SK-N-SH (cell line): ENCODE measurements around the gene RGR. TPM values are rescaled to one million over a fixed set of nuclear protein-coding genes. Genes with fewer than 3 reads are reported as not detected.

Experiments used
- CTCF ChIA-PET: fragments of 300-600, 350-600 bp; formaldehyde crosslinking; extraction: SDS; loops from one replicate; lab custom pipeline; 2021; lab: Yijun Ruan, JAX
- POLR2A ChIA-PET: fragments of 350-600 bp; sonication (Branson Sonifier 250); formaldehyde crosslinking; extraction: SDS; loops from one replicate; lab custom pipeline; 2020; ENCODE audit warnings: antibody characterized with exemption, inconsistent platforms; lab: Yijun Ruan, JAX
- DNase-seq: peaks from one replicate; pipeline ENCODE4 v3.0.0; 2012
- H2AFZ ChIP-seq: fragments of 200-600 bp; sonication (generic); 2 replicates; pipeline ENCODE4 v1.8.1; 2016; ENCODE audit warnings: antibody characterized with exemption, mild to moderate bottlenecking, low read depth
- H3F3A ChIP-seq: fragments of 200-600 bp; sonication (generic); replicated peaks from 2 replicates; pipeline ENCODE3; 2016; ENCODE audit warnings: antibody characterized with exemption, mild to moderate bottlenecking; ENCODE audit not compliant: insufficient read depth
- H3K27ac ChIP-seq, 2 experiments: fragments of 200-500 bp in 1 of 2; fragments of 200-600 bp in 1 of 2; sonication (Bioruptor generic) in 1 of 2; sonication (generic), shearing (Covaris generic) in 1 of 2; 2 replicates each; pipeline versions ENCODE4 v1.5.1 to v1.6.1; 2014 to 2016; ENCODE audit warnings: low read depth in 2 of 2, inconsistent platforms in 1 of 2, low read length in 1 of 2, mild to moderate bottlenecking in 1 of 2, mixed read lengths in 1 of 2
- H3K27me3 ChIP-seq: fragments of 200-600 bp; sonication (generic), shearing (Covaris generic); 2 replicates; pipeline ENCODE4 v1.6.1; 2016; ENCODE audit warnings: mixed run types; ENCODE audit not compliant: insufficient read depth
- H3K36me3 ChIP-seq, 2 experiments: fragments of 200-500 bp in 1 of 2; fragments of 200-600 bp in 1 of 2; sonication (Bioruptor generic) in 1 of 2; sonication (generic) in 1 of 2; replicated peaks in 1 of 2; 2 replicates each; pipeline versions ENCODE3 to v1.5.1; 2014 to 2016; ENCODE audit warnings: low read length in 1 of 2, mild to moderate bottlenecking in 1 of 2; ENCODE audit not compliant: insufficient read depth in 2 of 2, control insufficient read depth in 1 of 2
- H3K4me1 ChIP-seq, 2 experiments: fragments of 200-500 bp in 1 of 2; fragments of 200-600 bp in 1 of 2; sonication (Bioruptor generic) in 1 of 2; sonication (generic), shearing (Covaris generic) in 1 of 2; 2 replicates each; pipeline versions ENCODE4 v1.5.1 to v1.6.1; 2014 to 2016; ENCODE audit warnings: low read depth in 1 of 2, low read length in 1 of 2, mixed run types in 1 of 2; ENCODE audit not compliant: insufficient read depth in 2 of 2, control insufficient read depth in 1 of 2
- H3K4me2 ChIP-seq: fragments of 200-600 bp; sonication (generic), shearing (Covaris generic); 2 replicates; pipeline ENCODE4 v1.6.1; 2017; ENCODE audit warnings: mixed run types
- H3K4me3 ChIP-seq, 2 experiments: fragments of 200-500 bp in 1 of 2; fragments of 200-600 bp in 1 of 2; sonication (Bioruptor generic) in 1 of 2; sonication (generic), shearing (Covaris generic) in 1 of 2; 2 replicates each; pipeline versions ENCODE4 v1.5.1 to v1.8.1; 2014 to 2016; ENCODE audit warnings: low read depth in 2 of 2, inconsistent platforms in 1 of 2, low read length in 1 of 2, mild to moderate bottlenecking in 1 of 2, mixed read lengths in 1 of 2, moderate library complexity in 1 of 2
- H3K79me2 ChIP-seq: fragments of 200-600 bp; sonication (generic); 2 replicates; pipeline ENCODE4 v1.8.1; 2017; ENCODE audit warnings: mild to moderate bottlenecking; ENCODE audit not compliant: insufficient read depth
- H3K9ac ChIP-seq: fragments of 200-600 bp; sonication (generic); 2 replicates; pipeline ENCODE4 v1.6.1; 2017; ENCODE audit warnings: mixed run types
- H3K9me2 ChIP-seq: fragments of 200-600 bp; sonication (generic); 2 replicates; pipeline ENCODE4 v1.6.1; 2017; ENCODE audit warnings: mixed run types
- H3K9me3 ChIP-seq: fragments of 200-600 bp; sonication (generic); 2 replicates; pipeline ENCODE4 v1.6.1; 2017; ENCODE audit warnings: mixed run types, mild to moderate bottlenecking, moderate library complexity
- H4K20me1 ChIP-seq: fragments of 200-600 bp; sonication (generic); 2 replicates; pipeline ENCODE4 v1.6.1; 2017; ENCODE audit warnings: mild to moderate bottlenecking, mixed run types; ENCODE audit not compliant: insufficient read depth
- CTCF ChIP-seq: fragments of 200-600 bp; sonication (generic); IDR thresholded peaks from 2 replicates; pipeline ENCODE4 v1.6.1; 2017; ENCODE audit warnings: antibody characterized with exemption, mild to moderate bottlenecking, moderate library complexity
- EP300 ChIP-seq, 2 experiments: IDR thresholded peaks; 2 replicates each; pipeline versions ENCODE4 v1.4.0 to v1.6.1; 2012; ENCODE audit warnings: borderline replicate concordance in 1 of 2, low read depth in 1 of 2, low read length in 1 of 2
- EZH2phosphoT487 ChIP-seq: fragments of 200-600 bp; sonication (generic); IDR thresholded peaks from 2 replicates; pipeline ENCODE4 v1.6.1; 2017; ENCODE audit warnings: low read depth, mixed run types, mild to moderate bottlenecking, antibody characterized with exemption, moderate library complexity, borderline replicate concordance
- FOSL2 ChIP-seq: IDR thresholded peaks from 2 replicates; pipeline ENCODE4 v1.4.0; 2012; ENCODE audit warnings: low read depth, mild to moderate bottlenecking, moderate library complexity, borderline replicate concordance
- FOXM1 ChIP-seq: IDR thresholded peaks from 2 replicates; pipeline ENCODE4 v1.4.0; 2012; ENCODE audit warnings: low read depth, mild to moderate bottlenecking
- GATA2 ChIP-seq: sonication (generic); formaldehyde crosslinking; IDR thresholded peaks from 2 replicates; pipeline ENCODE4 v1.5.0; 2020; ENCODE audit warnings: mild to moderate bottlenecking, missing genetic modification reagents
- IRF3 ChIP-seq: fragments of 150-350 bp; IDR thresholded peaks from 2 replicates; pipeline ENCODE4 v1.6.1; 2016; ENCODE audit warnings: mild to moderate bottlenecking, low read depth, low read length
- MXI1 ChIP-seq: IDR thresholded peaks from 2 replicates; pipeline ENCODE4 v1.6.1; 2012; ENCODE audit warnings: mild to moderate bottlenecking, low read depth, low read length, improper control_type of control experiment
- NRF1 ChIP-seq: IDR thresholded peaks from 2 replicates; pipeline ENCODE4 v1.6.1; 2012; ENCODE audit warnings: low read depth, mild to moderate bottlenecking, low read length
- RCOR1 ChIP-seq: fragments of 150-350 bp; IDR thresholded peaks from 2 replicates; pipeline ENCODE4 v1.6.1; 2017; ENCODE audit warnings: antibody characterized with exemption, low read length
- REST ChIP-seq: IDR thresholded peaks from 2 replicates; pipeline ENCODE4 v1.6.1; 2012; ENCODE audit warnings: mild to moderate bottlenecking, low read depth, low read length, moderate library complexity
- RFX5 ChIP-seq: IDR thresholded peaks from 2 replicates; pipeline ENCODE4 v1.6.1; 2012; ENCODE audit warnings: mild to moderate bottlenecking, improper control_type of control experiment, low read length
- RXRA ChIP-seq: IDR thresholded peaks from 2 replicates; pipeline ENCODE4 v1.4.0; 2012; ENCODE audit warnings: low read depth, mild to moderate bottlenecking, borderline replicate concordance
- SMC3 ChIP-seq: IDR thresholded peaks from 2 replicates; pipeline ENCODE4 v1.6.1; 2012; ENCODE audit warnings: low read depth, low read length, improper control_type of control experiment
- TEAD4 ChIP-seq: IDR thresholded peaks from 2 replicates; pipeline ENCODE4 v1.4.0; 2012; ENCODE audit warnings: mild to moderate bottlenecking, borderline replicate concordance; ENCODE audit not compliant: insufficient read depth
- WGBS: methylation state at CpG from one replicate; pipeline ENCODE4 v1.1.6; 2017; ENCODE audit warnings: low lambda C conversion rate; 5-methylcytosine and 5-hydroxymethylcytosine counted together
- polyA plus RNA-seq, 3 experiments: library from polyadenylated mRNA; depleted of rRNA; stranded (reverse); fragments of >200 nt; gene quantifications; 2 replicates each; pipeline ENCODE4 v1.2.3, GENCODE V29; 2012

The RGR gene
- polyA plus RNA-seq, 1 of the 3 experiments (the other 2 are of a cell fraction): not detected

GRCh38 chr10:84200537-84201243 is 44.2 kb upstream of the RGR start:
- Histone ChIP-seq H3K27ac (no peak overlapping the region), H4K20me1 (no peaks in the 10 kb centered on the region), H3K36me3 (no peaks in the 10 kb centered on the region), H3K4me1 (no peaks in the 10 kb centered on the region), H3K27me3 (no peaks in the 10 kb centered on the region), H3K4me2 (no peak overlapping the region), H3K9me2 (no peaks in the 10 kb centered on the region), H3K9me3 (no peaks in the 10 kb centered on the region), H3F3A (no peaks in the 10 kb centered on the region), H3K9ac (no peak overlapping the region), H3K79me2 (no peaks in the 10 kb centered on the region), H3K4me3 (no peak overlapping the region), H2AFZ (no peak overlapping the region)
- 50% methylated on average over 8 of the region's 11 CpGs for WGBS
- CTCF ChIA-PET: interaction anchor here (1.0 to 2.0 kb wide), 2 partner anchors 51 to 52 kb away, joined by 3 to 9 read pairs; no protein-coding TSS in a partner anchor
- DNase-seq: no peak
- POLR2A ChIA-PET: no interaction called here
- TF ChIP-seq SMC3: no peak
- no peak for TF ChIP-seq IRF3
- no peak for TF ChIP-seq RXRA
- TF ChIP-seq CTCF: no peak
- TF ChIP-seq MXI1: no peak
- TF ChIP-seq FOXM1: no peak
- no peak for TF ChIP-seq GATA2 (CRISPR knock-in tag)
- no peak for TF ChIP-seq REST
- TF ChIP-seq EP300 (IDR thresholded peaks at IDR 0.05; ENCODE audit: borderline replicate concordance in 1 of 2, low read depth in 1 of 2, low read length in 1 of 2): no peak
- no peak for TF ChIP-seq EZH2phosphoT487
- no peak for TF ChIP-seq RCOR1
- TF ChIP-seq RFX5: no peak
- TF ChIP-seq TEAD4: no peak
- no peak for TF ChIP-seq NRF1
- no peak for TF ChIP-seq FOSL2
